Activated CD4-positive, alpha-beta T cell treated with anti-CD3 and anti-CD28 coated beads, Interleukin-2, amount 50 U/mL, for 16 hours (primary cell): ENCODE data around the gene PDGFB.

Experiments
- DNase-seq: peaks from one replicate; pipeline ENCODE4 v3.0.0-alpha.2; 2020

Gene PDGFB

GRCh38 chr22:39276440-39277141, 31.8 kb upstream of the PDGFB start:
- DNase-seq, result no peak

DNA sequence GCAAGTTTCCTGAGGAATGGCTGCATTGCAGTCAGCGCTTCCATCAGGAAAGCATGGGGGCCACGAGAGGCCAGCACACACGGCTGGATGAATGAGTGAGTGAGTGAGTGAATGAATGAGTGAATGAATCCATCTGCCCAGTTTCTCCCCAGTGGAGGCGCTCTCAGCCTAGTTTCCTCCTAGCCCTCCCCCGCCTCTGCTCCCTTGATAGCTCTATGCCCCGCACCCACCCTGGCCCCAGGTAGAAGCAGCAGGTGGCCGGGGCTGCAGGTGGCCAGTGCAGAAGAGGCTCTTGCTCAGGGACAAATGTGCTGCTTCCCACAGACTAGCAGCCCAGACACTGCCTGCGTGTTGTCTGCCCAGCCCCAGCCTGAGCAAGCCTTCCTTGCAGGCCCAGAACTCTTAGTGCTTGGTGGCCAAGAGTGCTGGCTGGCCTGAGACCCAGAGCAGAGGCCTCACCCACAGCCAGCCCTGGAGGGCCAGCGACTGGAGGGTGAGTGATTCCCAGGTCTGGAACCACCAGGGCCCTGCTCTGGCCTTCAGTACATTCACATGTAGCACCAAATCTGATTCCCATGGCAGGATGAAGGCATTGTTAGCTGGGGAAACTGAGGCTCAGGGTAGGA, 31.1 kb upstream of the PDGFB start:
- DNase-seq, result no peak

GRCh38 chr22:39273950-39274887, 29.4 kb upstream of the PDGFB start:
- no peak for DNase-seq

GRCh38 chr22:39270792-39271191, 26.0 kb upstream of the PDGFB start:
- no peak for DNase-seq

GRCh38 chr22:39270280-39270679, 25.5 kb upstream of the PDGFB start:
- no peak for DNase-seq

- no peak for DNase-seq
These were observed 24.5 kb upstream of the PDGFB start for GRCh38 chr22:39269095-39269790.

DNA sequence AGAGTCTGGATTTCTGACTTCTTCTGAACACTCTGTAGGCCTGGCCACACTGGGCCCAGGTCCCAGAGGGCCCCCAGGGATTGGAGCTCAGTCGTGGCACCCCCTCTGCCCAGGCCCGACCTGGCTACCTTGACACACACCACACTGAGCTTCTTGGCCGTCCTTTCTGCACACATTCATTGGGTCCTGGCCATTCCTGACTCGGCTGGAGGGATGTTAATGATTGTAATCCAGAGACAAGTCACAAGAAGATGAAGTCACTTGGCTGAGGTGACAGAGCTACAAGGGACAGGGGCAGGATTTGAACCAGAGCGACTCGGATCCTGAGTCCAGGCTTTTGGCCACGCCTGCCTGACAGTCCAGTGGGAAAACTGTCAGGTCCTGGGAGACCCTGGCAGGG, 23.9 kb upstream of the PDGFB start:
- DNase-seq, result no peak

- DNase-seq, result no peak
These were observed 23.2 kb upstream of the PDGFB start for GRCh38 chr22:39267974-39268373.

GRCh38 chr22:39266398-39267030, 21.7 kb upstream of the PDGFB start:
- DNase-seq, result peak; percentile 78

- DNase-seq, result no peak
These were observed 20.5 kb upstream of the PDGFB start for GRCh38 chr22:39265143-39265886.

- DNase-seq, result no peak
These were observed 19.7 kb upstream of the PDGFB start for GRCh38 chr22:39264349-39265038.

DNA sequence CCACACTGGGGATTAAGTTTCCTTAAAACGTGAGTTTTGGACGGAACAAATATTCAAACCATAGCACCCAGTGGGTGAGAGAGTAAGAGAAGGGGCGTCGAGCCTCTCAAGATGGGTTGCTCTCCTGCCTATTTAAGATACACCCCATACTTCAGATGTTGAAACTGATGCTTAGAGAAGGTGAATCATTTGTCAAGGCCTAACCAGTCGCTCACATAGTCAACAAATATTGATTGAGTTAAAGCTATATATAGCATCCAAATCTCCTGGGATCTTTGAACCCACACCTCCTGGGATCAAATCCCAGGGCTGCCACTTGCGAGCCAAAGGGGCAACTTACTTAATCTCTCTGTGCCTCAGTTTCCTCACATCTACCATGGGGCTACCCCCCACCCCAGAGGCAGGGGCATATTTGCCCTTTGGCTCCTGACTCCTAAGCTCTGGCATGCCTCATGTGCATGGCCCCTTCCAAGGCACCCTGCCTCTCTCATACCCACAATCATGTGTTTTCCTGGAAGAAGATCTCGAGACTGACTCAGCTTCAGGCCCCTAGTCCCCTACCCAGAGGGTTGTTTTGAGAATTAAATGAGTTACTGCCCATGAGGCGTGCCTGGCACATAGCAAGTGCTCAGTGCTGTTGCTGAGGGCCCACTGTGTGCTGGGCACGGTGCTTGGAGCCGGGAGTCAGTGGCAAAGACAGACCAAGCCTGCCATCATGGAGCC, 19.0 kb upstream of the PDGFB start:
- no peak for DNase-seq

GRCh38 chr22:39259666-39260065, 14.9 kb upstream of the PDGFB start:
- DNase-seq, result no peak

- DNase-seq, result no peak
These were observed 13.2 kb upstream of the PDGFB start for GRCh38 chr22:39257901-39258475.

- DNase-seq, result no peak
These were observed 12.2 kb upstream of the PDGFB start for GRCh38 chr22:39256979-39257378.

DNA sequence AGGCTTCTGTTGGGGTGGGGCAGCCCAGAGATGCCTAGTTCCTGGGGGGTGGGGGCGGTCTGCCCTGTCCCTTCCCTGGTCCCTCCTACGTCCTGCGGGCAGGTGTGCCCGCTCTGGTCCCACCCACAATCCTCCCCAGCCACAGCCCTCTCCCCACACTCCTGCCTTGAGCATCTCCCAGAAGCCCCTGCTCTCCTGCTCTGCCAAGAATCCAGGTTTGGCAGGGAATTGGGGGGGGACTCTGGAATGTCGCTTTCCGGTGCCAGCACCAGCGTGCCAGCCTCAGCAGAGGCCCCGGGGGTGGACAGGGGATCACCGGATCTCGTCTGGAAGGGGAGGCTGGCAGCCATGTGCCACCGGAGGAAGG, 11.4 kb upstream of the PDGFB start:
- DNase-seq, result no peak

DNA sequence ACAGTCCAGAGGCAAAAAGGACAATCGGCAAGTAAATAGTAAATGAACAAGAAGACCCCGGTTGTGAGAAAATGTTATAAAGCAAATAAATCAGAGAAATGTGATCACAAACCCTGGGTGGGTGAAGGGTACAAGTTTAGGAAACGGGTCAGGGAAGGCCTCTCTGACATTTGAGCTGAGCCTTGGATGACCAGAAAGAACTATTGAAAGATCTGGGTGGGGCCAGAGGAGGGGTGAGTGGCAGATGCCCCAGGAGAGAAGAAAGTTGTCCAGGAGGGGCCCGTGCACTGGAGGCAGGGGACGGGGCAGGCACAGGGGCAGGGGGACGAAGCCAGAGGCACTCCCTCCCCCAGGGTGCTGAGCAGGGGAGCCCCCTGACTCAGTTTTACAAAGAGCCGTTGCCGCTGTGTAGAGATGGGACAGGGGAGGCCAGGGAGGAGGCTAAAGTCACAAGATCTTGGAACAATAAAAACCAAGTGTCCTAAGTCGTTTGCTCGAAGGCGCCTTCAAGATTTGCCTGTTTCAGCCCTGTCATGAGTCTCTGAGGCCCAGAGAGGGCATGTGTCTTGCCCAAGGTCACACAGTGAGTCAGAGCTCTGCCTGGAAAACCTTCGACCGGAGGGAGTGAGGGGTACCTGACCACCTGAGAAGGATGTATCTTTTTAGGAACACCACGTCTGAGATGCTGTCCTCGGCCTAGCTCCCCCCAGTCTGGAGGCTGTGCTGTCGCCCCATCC, 10.8 kb upstream of the PDGFB start:
- no peak for DNase-seq

GRCh38 chr22:39254789-39255298, 10.1 kb upstream of the PDGFB start:
- DNase-seq, result peak; percentile 69

GRCh38 chr22:39254122-39254521, 9.3 kb upstream of the PDGFB start:
- DNase-seq, result no peak
